HG03439 (cell line): ENCODE data around the gene SLC39A2.

Experiments
- ATAC-seq: cut with Tn5 transposase; IDR thresholded peaks from one replicate; pipeline ENCODE4 v1.9.1; 2021; ENCODE audit warnings: mild to moderate bottlenecking, moderate library complexity; ENCODE audit not compliant: unreplicated experiment

Gene SLC39A2

DNA sequence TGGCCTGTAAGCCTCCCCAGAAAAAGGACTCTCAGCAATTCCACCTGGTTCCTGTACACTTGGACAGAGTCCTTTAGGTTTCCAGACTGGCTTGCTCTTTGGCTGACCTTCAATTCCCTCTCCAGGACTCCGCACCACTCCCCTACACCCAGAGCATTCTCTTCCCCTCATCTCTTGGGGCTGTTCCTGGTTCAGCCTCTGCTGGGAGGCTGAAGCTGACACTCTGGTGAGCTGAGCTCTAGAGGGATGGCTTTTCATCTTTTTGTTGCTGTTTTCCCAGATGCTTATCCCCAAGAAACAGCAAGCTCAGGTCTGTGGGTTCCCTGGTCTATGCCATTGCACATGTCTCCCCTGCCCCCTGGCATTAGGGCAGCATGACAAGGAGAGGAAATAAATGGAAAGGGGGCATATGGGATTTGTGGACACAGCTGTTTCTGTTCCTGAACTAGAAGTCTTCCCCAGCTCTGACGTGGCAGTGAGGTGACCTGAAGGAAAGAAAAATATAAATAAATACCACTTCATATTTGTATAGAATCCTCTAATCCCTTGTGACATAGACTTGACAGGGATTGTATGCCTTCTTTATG is 44.4 kb downstream of the SLC39A2 start:
- no peak for ATAC-seq

DNA sequence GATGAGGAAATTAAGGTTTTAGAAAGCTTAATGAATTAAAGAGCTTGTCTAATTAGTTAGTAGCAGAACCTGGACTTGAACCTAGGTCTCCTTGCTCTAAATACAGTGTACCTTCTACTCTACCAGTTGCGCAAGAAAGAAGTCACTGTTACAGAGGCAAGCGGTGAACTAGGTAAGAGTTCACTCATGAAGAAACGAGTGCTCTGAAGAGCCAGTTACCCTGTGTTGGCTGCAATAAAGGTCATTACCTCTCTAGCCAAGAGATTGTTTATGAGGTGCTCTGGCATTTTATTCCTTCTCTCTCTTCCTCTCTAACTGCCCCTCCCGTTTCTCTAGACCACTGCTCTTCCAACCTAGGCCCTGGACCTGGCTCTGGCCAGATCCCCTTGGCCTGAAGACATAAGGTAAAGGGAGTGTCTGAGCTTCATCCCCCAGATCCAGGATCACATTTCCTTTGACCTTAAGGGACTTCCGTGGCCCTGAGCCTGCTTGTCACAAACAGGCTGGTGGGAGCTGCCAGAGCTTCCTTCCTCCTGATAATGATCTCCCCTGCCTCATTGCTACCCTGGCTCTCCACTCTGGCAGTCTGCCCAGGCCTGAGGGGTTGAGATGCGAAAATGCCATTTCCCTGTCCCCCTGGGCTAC is 45.0 kb downstream of the SLC39A2 start:
- ATAC-seq: no peak

DNA sequence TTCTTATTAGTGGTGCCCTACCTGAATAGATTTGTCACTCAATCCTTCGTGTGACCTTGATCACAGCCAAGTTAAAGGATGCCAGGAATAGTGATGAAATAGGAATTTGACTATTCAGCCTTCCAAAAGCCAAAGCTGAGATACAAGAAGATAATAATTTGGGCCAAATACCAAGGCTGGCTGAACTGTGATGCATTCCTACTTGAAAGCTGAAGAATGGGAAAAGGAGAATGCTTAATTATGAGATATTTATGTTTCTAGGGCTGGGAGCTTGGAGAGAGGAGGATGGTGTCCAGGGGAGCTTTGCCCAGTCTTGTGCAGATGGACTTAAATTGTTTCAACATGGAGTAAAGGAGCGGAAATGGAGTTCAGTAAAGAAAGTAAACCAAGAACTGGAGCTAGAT is 48.3 kb downstream of the SLC39A2 start:
- ATAC-seq: no peak

DNA sequence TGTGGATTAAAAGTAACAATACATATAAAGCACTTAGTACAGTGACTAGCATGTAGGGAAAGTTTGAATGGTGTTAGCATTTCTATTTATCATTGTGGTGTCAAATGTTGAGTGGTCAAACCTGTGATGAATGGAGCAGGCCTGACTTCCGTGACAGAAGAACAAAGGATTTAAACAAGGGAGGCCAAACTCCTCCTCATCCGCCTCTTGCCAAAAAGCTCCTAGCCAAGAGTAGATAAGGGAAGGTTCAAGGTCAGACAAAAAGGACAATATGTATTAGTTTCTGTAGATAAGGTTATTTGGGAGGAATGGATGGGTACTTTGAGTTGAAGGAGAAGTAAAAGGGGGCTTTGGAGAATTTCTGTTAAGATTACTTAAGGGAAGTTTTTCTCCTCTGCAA is 49.5 kb downstream of the SLC39A2 start:
- no peak for ATAC-seq

DNA sequence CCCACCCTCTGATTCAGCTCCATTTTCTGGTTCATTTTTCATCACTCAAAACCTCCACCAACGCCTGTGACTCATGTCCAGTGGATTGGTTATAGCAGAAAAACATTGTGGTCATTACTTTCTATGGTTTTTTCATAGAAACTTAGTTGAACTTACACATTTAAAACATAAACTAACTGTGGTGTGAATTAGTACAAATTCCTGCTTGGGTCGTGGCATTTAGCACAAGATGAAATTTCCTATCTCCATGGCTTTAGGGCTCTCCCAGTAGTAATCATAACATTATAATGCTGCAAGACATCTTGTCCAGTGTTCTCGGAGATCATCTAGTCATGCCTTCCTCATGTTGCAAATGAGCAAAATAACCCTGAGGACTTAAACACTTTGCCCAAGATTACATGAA is 50.2 kb downstream of the SLC39A2 start:
- no peak for ATAC-seq

GRCh38 chr14:21050597-21050996 is 51.5 kb downstream of the SLC39A2 start:
- no peak for ATAC-seq
